Fibroblast of skin of left biceps (primary cell): ENCODE measurements around the gene FXYD7.

Experiments used
- DNase-seq, 2 experiments: peaks; one replicate each; pipeline ENCODE4 v3.0.0-alpha.2; 2013; ENCODE audit warnings: low read depth in 2 of 2

FXYD7 gene

GRCh38 chr19:35110974-35111373 is 32.1 kb upstream of the FXYD7 start:
- DNase-seq: no peak

GRCh38 chr19:35112995-35113688 is 29.9 kb upstream of the FXYD7 start:
- no peak for DNase-seq

GRCh38 chr19:35114353-35115176 is 28.5 kb upstream of the FXYD7 start:
- DNase-seq: no peak

DNA sequence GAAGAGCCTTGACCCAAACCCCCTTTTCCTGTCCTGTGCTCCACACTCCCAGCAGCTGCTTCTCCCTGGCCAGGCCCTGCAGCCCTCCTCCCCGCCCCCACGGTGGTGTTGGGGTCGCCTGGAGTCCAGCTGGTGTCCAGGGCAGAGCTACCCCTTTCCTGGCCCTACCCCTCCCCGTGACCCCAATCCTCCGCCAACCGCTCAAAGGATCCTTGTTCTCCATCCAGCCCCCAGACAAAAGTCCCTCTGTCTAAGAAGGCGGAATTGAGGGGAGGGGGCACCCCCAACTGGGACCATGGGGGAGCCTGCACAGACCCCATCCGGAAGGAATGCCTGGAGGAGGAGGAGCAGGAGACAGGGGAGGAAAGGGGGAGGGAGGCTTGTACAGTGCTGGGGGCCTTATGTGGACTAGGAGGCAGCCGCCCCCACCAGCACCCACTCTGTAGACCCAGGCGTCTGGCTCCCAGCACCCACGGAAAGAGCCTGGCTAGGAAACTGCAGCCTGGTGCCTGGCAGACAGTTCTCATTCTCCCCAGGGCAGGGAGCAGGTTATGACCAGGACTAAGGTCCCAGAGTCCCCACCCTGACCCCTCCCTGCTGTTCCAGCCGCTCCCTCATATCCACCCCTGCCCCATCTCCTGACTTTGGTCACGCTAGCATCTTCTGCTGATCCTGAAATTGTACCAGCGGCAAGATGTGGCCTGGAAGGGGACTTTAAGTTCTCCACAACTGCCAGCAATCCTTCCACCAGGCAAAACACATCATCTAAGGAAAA is 27.7 kb upstream of the FXYD7 start, which contains the start of gene FXYD3:
TSS of gene FXYD3 (plus strand) at position 647 of the 775 bp plus-strand sequence. CDS start 3,554 bp downstream, outside the sequence.
- no peak for DNase-seq

- DNase-seq: no peak
Measured at GRCh38 chr19:35116072-35116801, 26.8 kb upstream of the FXYD7 start.

- DNase-seq: no peak
Measured at GRCh38 chr19:35117116-35117515, 25.9 kb upstream of the FXYD7 start.

DNA sequence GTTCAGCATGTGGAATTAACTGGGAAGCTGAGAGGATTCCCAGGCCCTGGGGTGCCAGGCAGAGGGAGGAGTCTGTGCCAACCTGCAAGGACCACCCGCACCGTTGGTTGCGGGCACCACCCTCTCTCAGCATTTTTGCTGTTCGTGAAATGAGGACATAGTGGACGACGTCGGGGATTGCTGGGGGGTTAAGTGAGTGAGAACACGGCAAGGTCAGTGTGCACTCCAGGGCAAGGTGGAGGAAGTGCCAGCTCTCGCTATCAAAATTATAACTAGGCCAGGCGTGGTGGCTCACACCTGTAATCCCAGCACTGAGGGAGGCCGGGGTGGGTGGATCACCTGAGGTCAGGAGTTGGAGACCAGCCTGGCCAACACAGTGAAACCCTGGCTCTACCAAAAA is 25.3 kb upstream of the FXYD7 start:
- no peak for DNase-seq

GRCh38 chr19:35118268-35119020 is 24.6 kb upstream of the FXYD7 start:
- no peak for DNase-seq

- DNase-seq: no peak
Measured at GRCh38 chr19:35119091-35119490, 24.0 kb upstream of the FXYD7 start.

DNA sequence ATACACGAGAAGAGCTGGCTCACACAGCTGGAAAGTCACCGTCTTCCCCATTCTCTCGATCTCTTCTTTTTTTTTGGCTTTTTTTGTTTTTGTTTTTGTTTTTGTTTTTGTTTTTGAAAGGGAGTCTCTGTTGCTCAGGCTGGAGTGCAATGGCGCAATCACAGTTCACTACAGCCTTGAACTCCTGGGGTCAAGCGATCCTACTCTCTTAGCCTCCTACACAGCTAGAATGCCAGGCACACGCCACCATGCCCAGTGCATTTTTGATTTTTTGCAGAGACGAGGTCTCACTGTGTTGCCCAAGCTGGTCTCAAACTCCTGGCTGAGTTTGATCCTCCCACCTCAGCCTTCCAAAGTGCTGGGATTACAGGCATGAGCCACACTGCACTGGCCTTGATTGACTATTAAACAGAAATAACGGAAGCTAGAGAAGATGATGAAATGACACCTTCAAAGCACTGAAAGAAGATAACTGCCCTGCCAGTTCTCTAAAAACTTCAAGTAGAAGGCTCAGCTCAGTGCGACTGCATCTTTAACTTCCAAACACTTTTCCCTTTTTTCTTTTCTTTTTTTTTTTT is 23.4 kb upstream of the FXYD7 start:
- no peak for DNase-seq

- DNase-seq: peak; percentile 56 to 63
Measured at GRCh38 chr19:35120492-35120891, 22.6 kb upstream of the FXYD7 start.

DNA sequence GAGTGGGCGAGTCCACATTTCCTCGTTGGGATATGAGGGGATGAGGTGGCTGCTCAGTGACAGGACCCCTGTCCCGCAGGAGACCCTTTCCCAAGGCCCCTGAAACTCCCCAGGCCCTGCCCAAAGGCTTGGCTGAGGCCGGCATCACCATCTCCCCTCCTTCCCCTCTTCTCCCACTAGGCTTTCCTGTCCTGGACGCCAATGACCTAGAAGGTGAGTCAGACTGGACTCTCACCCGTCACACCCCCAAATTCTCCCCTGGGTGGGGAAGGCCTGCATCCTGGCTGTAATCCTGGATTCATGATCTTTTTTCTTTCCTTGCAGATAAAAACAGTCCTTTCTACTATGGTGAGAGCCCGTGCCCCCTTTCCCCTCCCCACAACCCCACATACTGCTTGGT is 22.2 kb upstream of the FXYD7 start:
- DNase-seq: no peak

- no peak for DNase-seq
Measured at GRCh38 chr19:35122687-35123551, 20.1 kb upstream of the FXYD7 start.

- no peak for DNase-seq
Measured at GRCh38 chr19:35123573-35123972, 19.5 kb upstream of the FXYD7 start.

GRCh38 chr19:35124098-35125060 is 18.7 kb upstream of the FXYD7 start:
- peak; percentile 82 to 83 for DNase-seq

DNA sequence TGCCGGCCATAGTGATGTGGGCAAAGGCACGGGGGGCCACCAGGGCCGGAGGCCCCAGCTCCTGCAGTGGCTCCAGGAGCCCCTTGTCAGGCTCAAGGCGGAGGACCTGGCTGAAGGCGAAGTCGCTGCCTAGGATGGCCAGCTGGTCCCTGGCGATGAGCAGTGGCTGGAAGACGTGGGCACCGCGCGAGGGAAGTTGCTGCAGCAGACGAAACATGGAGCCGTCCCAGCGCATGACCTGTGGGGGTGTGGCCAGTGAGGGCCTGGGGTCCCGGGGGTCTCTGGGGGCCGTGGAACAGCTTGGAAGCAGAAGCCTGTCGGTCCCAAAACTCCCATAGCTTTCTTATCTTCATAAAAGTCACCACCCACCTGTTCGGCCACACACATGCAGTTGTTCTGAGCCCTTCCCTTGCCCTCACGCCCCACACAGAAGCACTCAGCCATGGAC is 17.8 kb upstream of the FXYD7 start:
- no peak for DNase-seq

GRCh38 chr19:35125749-35126623 is 17.1 kb upstream of the FXYD7 start:
- DNase-seq: no peak
